Chondrocyte (in vitro differentiated cells): ENCODE results near the gene KIAA1217. TPM values are rescaled to one million over a fixed set of nuclear protein-coding genes. Genes with fewer than 3 reads are reported as not detected.

Experiments
- DNase-seq: peaks from one replicate; pipeline ENCODE4 v3.0.0; 2021; ENCODE audit warnings: mixed read lengths, low spot score
- H3K27ac Mint-ChIP-seq: one replicate; pipeline ENCODE4 v1.8.0; 2021; ENCODE audit warnings: mild to moderate bottlenecking, moderate library complexity, mixed read lengths; ENCODE audit not compliant: unreplicated experiment
- H3K27me3 Mint-ChIP-seq: 2 replicates; pipeline ENCODE4 v1.8.0; 2021; ENCODE audit warnings: low read depth, mixed read lengths
- H3K36me3 Mint-ChIP-seq: 2 replicates; pipeline ENCODE4 v1.8.0; 2021; ENCODE audit warnings: low read depth, mixed read lengths
- H3K4me1 Mint-ChIP-seq: 2 replicates; pipeline ENCODE4 v1.8.0; 2021; ENCODE audit warnings: low read depth, mild to moderate bottlenecking, mixed read lengths
- H3K4me3 Mint-ChIP-seq: one replicate; pipeline ENCODE4 v1.8.0; 2021; ENCODE audit warnings: mild to moderate bottlenecking, moderate library complexity, mixed read lengths; ENCODE audit not compliant: unreplicated experiment
- H3K9me3 Mint-ChIP-seq: 2 replicates; pipeline ENCODE4 v1.8.0; 2021; ENCODE audit warnings: low read depth, mixed read lengths
- total RNA-seq: library from RNA; stranded (reverse); gene quantifications from 3 replicates; pipeline ENCODE4 v1.2.1, GENCODE V29; 2021
- TF ChIP-seq, protein P1 (sequence below): fragments of 200-600 bp; sonication (generic); IDR thresholded peaks from 2 replicates; pipeline ENCODE4 v1.5.0; 2021; ENCODE audit warnings: antibody characterized with exemption, mild to moderate bottlenecking, moderate library complexity

Gene KIAA1217
- total RNA-seq, 1 donor from 2014 or later, result 13.2 TPM

DNA sequence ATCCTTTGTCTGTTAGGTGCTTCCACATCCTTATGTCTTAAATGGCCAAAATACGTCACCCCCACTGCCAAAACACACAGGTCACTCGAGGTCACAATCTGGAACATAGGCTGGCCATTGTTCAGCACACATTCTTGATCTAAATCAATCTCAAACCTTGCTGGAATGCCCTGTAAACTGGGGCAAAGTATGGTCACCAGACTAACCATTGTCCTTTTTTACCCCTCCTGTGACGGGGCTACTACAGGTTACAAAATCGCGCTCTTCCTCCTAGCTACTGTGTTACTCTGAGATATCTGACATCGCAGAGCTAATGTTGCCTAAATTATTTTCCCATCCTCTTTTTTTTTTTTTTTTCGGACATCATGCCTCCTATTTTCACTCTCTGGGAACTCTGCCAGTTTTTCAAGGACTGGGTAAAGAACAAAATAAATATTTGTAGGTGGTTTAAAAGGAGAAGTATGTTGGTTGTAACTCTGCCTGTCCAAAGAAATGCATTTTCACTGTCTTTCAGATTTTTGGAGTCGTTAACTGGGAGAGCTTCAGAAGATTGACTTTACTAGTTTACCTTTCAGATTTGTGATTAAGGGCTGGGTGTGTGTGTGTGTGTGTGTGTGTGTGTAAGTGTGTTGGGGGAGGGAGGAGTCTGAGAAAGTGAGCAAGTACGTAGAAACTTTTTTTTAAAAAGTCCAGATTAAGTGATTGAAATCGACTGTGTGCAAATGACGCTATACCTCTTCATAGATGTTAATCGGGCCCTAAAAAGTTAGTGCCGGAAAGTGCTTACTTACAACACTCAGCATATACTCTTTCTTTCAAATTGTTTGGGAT is 942 bp upstream of the KIAA1217 start:
- peak overlapping the region; percentile 39 for H3K27ac Mint-ChIP-seq
- TF ChIP-seq, protein P1, sequence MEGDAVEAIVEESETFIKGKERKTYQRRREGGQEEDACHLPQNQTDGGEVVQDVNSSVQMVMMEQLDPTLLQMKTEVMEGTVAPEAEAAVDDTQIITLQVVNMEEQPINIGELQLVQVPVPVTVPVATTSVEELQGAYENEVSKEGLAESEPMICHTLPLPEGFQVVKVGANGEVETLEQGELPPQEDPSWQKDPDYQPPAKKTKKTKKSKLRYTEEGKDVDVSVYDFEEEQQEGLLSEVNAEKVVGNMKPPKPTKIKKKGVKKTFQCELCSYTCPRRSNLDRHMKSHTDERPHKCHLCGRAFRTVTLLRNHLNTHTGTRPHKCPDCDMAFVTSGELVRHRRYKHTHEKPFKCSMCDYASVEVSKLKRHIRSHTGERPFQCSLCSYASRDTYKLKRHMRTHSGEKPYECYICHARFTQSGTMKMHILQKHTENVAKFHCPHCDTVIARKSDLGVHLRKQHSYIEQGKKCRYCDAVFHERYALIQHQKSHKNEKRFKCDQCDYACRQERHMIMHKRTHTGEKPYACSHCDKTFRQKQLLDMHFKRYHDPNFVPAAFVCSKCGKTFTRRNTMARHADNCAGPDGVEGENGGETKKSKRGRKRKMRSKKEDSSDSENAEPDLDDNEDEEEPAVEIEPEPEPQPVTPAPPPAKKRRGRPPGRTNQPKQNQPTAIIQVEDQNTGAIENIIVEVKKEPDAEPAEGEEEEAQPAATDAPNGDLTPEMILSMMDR, result no peak
- peak overlapping the region; percentile 83 for H3K4me3 Mint-ChIP-seq
- no peaks in the 10 kb centered on the region for H3K9me3 Mint-ChIP-seq
- no peak for DNase-seq
- H3K4me1 Mint-ChIP-seq, result peaks cover 27% of the 10 kb centered on the region
- H3K27me3 Mint-ChIP-seq, result peaks cover 13% of the 10 kb centered on the region
- no peaks in the 10 kb centered on the region for H3K36me3 Mint-ChIP-seq

DNA sequence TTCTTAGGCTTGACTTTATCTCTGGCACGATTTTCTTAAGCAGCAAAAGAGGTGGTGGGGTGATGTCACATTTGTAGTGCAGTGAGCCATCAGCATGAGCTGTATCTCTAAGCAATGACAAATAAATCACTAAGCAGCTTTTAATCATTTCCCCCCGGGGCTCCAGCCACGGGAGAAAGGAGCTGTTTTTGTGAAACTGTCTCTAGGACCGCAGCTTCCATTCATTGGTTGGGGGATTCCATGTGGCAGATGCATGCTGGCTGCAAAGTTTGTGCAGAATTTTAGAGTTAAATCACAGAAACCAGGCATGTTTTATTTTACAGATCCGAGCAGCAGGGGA is 464 bp downstream of the KIAA1217 start:
- peaks cover 8% of the 10 kb centered on the region for H3K27me3 Mint-ChIP-seq
- TF ChIP-seq, protein P1, result no peak
- no peaks in the 10 kb centered on the region for H3K36me3 Mint-ChIP-seq
- no peak for DNase-seq
- H3K4me1 Mint-ChIP-seq, result peaks cover 27% of the 10 kb centered on the region
- no peaks in the 10 kb centered on the region for H3K9me3 Mint-ChIP-seq
- peak overlapping the region; percentile 83 for H3K4me3 Mint-ChIP-seq
- H3K27ac Mint-ChIP-seq, result peak overlapping the region; percentile 57

DNA sequence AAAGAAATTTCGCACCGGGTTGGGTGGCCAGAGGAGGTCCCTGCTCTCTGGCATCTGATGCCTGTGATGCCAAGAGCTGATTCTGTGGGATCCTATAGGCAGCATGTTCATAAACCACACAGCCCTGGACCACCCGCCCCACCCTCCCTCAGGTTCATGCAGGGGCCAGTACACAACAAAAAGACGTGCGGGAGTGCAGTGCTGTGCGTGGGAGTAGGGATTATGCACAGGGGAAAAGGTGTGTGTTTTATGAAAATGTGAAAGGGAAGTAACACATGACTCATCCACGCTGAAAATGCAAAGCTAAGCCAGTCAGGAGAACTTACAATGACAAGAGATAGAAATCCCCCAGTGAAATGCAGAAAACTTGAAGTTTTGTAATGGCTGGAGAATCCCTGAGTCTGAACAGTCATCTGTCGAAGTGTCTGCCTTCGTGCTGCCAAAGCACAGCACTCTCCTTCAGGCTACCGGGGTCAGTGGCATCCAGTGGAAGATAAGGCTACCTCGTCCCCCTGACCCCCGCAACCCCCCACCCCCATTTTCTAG is 1.1 kb downstream of the KIAA1217 start:
- H3K4me3 Mint-ChIP-seq, result peak overlapping the region; percentile 83
- no peak for DNase-seq
- peaks cover 28% of the 10 kb centered on the region for H3K4me1 Mint-ChIP-seq
- no peaks in the 10 kb centered on the region for H3K36me3 Mint-ChIP-seq
- peak overlapping the region; percentile 45 for H3K27ac Mint-ChIP-seq
- no peaks in the 10 kb centered on the region for H3K9me3 Mint-ChIP-seq
- TF ChIP-seq, protein P1, result no peak
- peaks cover 8% of the 10 kb centered on the region for H3K27me3 Mint-ChIP-seq

DNA sequence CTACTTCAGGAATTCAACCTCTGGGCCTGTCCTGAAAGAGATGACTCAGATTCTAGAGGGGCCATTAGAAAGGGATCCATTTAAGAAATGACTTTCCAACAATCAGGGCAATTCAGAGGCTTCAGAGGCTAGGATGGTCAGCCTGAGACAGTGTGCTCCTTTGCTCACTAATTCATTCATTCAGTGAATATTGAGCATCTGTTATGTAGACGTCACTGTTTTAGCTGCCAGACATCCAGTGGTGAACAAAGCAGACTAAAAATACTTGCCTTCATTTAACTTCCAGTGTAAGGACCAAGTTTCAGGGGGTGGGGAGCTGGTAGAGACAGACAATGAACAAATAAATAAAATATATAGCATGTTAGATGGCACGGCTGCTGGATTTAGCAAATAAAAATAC is 1.6 kb downstream of the KIAA1217 start:
- no peak for DNase-seq
- TF ChIP-seq, protein P1, result no peak
- no peak overlapping the region for H3K4me3 Mint-ChIP-seq
- H3K9me3 Mint-ChIP-seq, result no peaks in the 10 kb centered on the region
- H3K4me1 Mint-ChIP-seq, result peaks cover 31% of the 10 kb centered on the region
- no peak overlapping the region for H3K27ac Mint-ChIP-seq
- no peaks in the 10 kb centered on the region for H3K36me3 Mint-ChIP-seq
- peaks cover 8% of the 10 kb centered on the region for H3K27me3 Mint-ChIP-seq

DNA sequence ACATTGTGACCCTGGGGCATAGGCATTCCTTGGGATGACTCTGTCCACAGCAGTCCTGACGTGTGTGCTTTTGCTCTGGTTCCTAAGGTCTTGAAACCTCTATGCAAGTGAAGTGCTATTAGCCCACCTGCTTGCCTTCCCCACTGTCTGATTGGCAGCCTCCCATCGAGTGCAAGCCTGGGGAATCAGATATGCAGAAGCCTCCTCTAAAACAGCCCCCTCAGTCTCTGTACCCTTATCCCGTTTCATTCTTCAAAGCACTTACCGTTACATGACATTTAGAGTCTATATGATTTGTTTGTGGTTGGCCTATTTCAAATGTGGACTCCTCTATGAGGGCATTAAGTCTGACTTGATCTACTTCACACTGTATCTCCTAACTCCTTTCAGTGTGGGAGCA is 4.3 kb downstream of the KIAA1217 start:
- H3K27ac Mint-ChIP-seq, result no peak overlapping the region
- H3K4me1 Mint-ChIP-seq, result peaks cover 26% of the 10 kb centered on the region
- H3K9me3 Mint-ChIP-seq, result no peaks in the 10 kb centered on the region
- peaks cover 8% of the 10 kb centered on the region for H3K27me3 Mint-ChIP-seq
- no peak overlapping the region for H3K4me3 Mint-ChIP-seq
- DNase-seq, result no peak
- TF ChIP-seq, protein P1, result no peak
- H3K36me3 Mint-ChIP-seq, result no peaks in the 10 kb centered on the region
